Panc1 (cell line): ENCODE results near the gene SEC16A. TPM values are rescaled to one million over a fixed set of nuclear protein-coding genes. Genes with fewer than 3 reads are reported as not detected.

Source experiments
- ATAC-seq: fragments of 200-7000 bp; cut with Tn5 transposase; 2 replicates; pipeline ENCODE4 v1.9.1; 2020; ENCODE audit warnings: mild to moderate bottlenecking, moderate library complexity
- BruUV-seq: library from RNA; stranded (reverse); fragments of 400-500 nt; replicated peaks from 2 replicates; lab custom pipeline; 2021; lab: Mats Ljungman, UMichigan
- CTCF ChIA-PET: fragments of 300-600 bp; sonication (Branson Sonifier 250); formaldehyde crosslinking; loops from one replicate; lab custom pipeline; 2022; ENCODE audit warnings: antibody characterized with exemption; lab: Charles Lee
- POLR2A ChIA-PET: fragments of 300-600 bp; sonication (Branson Sonifier 250); formaldehyde crosslinking; loops from one replicate; lab custom pipeline; 2022; ENCODE audit warnings: antibody characterized with exemption; lab: Charles Lee
- DNase-seq: peaks from one replicate; pipeline ENCODE4 v3.0.0-alpha.2; 2010; ENCODE audit warnings: low read depth, low spot score
- H3K27ac ChIP-seq: 2 replicates; pipeline ENCODE4 v1.5.1; 2011; ENCODE audit warnings: mild to moderate bottlenecking, low read length, inconsistent platforms
- H3K27me3 ChIP-seq: fragments of 200-500 bp; sonication (Bioruptor generic); 2 replicates; pipeline ENCODE4 v1.6.0; 2014; ENCODE audit warnings: low read length, inconsistent platforms; ENCODE audit not compliant: control insufficient read depth, insufficient read depth
- H3K36me3 ChIP-seq: fragments of 200-500 bp; sonication (Bioruptor generic); 2 replicates; pipeline ENCODE4 v1.5.1; 2014; ENCODE audit warnings: inconsistent platforms, mild to moderate bottlenecking, low read length, moderate library complexity; ENCODE audit not compliant: control insufficient read depth, insufficient read depth
- H3K4me1 ChIP-seq: 2 replicates; pipeline ENCODE4 v1.5.1; 2011; ENCODE audit warnings: inconsistent platforms, mild to moderate bottlenecking, low read length, moderate library complexity; ENCODE audit not compliant: control insufficient read depth, insufficient read depth
- H3K4me3 ChIP-seq, 2 experiments: 2 replicates each; pipeline ENCODE4 v1.5.1; 2011 to 2012; ENCODE audit warnings: low read depth in 2 of 2, low read length in 2 of 2, mild to moderate bottlenecking in 2 of 2, inconsistent platforms in 1 of 2, moderate library complexity in 1 of 2
- H3K9me3 ChIP-seq: fragments of 200-500 bp; sonication (Bioruptor generic); 2 replicates; pipeline ENCODE4 v1.5.1; 2014; ENCODE audit warnings: low read depth, mild to moderate bottlenecking, inconsistent platforms, low read length, moderate library complexity; ENCODE audit not compliant: control insufficient read depth, insufficient read depth
- POLR2AphosphoS5 ChIP-seq: IDR thresholded peaks from 2 replicates; pipeline ENCODE4 v1.6.1; 2012; ENCODE audit warnings: mild to moderate bottlenecking, low read depth, low read length, moderate library complexity
- SIN3A ChIP-seq: IDR thresholded peaks from 2 replicates; pipeline ENCODE4 v1.6.1; 2012; ENCODE audit warnings: low read depth, mild to moderate bottlenecking, low read length, moderate library complexity, borderline replicate concordance; ENCODE audit not compliant: insufficient read depth
- TCF7L2 ChIP-seq: IDR thresholded peaks from 2 replicates; pipeline ENCODE4 v1.6.1; 2011; ENCODE audit warnings: mild to moderate bottlenecking, low read depth, low read length, inconsistent platforms
- in situ Hi-C: cut with HindIII; loops from 2 replicates; pipeline ENCODE4 v1.10.0; 2016; ENCODE audit warnings: low sequenced_read_pairs, low pct_unique_long_range_greater_than_20kb
- intact Hi-C: fragments of 100-400 bp; cut with micrococcal nuclease; formaldehyde crosslinking; loops from one replicate; pipeline ENCODE4 v1.10.0; 2022; ENCODE audit not compliant: unreplicated experiment
- total RNA-seq: library from RNA; stranded (reverse); gene quantifications from one replicate; pipeline ENCODE4 v1.2.1, GENCODE V29; 2021; ENCODE audit not compliant: unreplicated experiment
- TF ChIP-seq, protein P1 (sequence below): fragments of 450-650 bp; IDR thresholded peaks from 2 replicates; pipeline ENCODE4 v1.5.1; 2017; ENCODE audit warnings: mild to moderate bottlenecking
- TF ChIP-seq, protein P2 (sequence below), 2 experiments: IDR thresholded peaks; 2 replicates each; pipeline ENCODE4 v1.6.1; 2011 to 2012; ENCODE audit warnings: low read depth in 2 of 2, control low read depth in 1 of 2, low read length in 1 of 2, mild to moderate bottlenecking in 1 of 2, moderate library complexity in 1 of 2; ENCODE audit not compliant: insufficient read depth in 1 of 2

Gene SEC16A
- total RNA-seq, 1 experiment from 2014 or later: 76.5 TPM

DNA sequence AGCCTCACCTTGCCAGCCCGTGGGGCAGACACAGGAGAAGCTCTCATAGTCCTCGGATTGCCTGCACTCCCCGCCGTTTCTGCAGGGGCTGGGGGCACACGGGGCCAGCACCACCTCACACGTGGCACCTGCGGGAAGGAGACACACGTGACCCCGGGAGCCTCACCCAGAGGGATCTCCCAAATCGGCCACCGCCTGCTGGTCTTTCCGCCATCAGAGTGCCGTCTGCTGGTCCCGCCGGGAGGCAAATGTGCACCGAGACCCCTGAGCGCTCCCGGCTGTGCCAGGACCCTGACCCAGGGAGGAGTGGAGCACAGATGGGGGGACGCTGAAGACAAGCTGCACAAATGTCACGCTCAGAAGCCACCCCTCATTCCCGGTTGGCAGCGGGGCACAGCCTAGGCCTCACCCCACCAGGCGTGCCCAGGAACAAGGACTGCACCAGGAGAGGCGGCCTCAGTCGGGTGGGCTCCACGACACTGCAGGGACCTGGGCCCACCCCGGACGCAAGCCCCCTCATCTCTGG, 28.4 kb upstream of the SEC16A start:
- intact Hi-C loops (no loop called here), in situ Hi-C loops (no loop called here)
- Histone ChIP-seq H3K36me3 (no peaks in the 10 kb centered on the region), H3K4me3 (no peak overlapping the region), H3K27ac (no peak overlapping the region), H3K4me1 (no peaks in the 10 kb centered on the region), H3K9me3 (no peaks in the 10 kb centered on the region), H3K27me3 (no peaks in the 10 kb centered on the region)
- TF ChIP-seq TCF7L2 (no peak), SIN3A (no peak), POLR2AphosphoS5 (no peak)
- TF ChIP-seq, protein P1, sequence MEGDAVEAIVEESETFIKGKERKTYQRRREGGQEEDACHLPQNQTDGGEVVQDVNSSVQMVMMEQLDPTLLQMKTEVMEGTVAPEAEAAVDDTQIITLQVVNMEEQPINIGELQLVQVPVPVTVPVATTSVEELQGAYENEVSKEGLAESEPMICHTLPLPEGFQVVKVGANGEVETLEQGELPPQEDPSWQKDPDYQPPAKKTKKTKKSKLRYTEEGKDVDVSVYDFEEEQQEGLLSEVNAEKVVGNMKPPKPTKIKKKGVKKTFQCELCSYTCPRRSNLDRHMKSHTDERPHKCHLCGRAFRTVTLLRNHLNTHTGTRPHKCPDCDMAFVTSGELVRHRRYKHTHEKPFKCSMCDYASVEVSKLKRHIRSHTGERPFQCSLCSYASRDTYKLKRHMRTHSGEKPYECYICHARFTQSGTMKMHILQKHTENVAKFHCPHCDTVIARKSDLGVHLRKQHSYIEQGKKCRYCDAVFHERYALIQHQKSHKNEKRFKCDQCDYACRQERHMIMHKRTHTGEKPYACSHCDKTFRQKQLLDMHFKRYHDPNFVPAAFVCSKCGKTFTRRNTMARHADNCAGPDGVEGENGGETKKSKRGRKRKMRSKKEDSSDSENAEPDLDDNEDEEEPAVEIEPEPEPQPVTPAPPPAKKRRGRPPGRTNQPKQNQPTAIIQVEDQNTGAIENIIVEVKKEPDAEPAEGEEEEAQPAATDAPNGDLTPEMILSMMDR: no peak
- TF ChIP-seq, protein P2, sequence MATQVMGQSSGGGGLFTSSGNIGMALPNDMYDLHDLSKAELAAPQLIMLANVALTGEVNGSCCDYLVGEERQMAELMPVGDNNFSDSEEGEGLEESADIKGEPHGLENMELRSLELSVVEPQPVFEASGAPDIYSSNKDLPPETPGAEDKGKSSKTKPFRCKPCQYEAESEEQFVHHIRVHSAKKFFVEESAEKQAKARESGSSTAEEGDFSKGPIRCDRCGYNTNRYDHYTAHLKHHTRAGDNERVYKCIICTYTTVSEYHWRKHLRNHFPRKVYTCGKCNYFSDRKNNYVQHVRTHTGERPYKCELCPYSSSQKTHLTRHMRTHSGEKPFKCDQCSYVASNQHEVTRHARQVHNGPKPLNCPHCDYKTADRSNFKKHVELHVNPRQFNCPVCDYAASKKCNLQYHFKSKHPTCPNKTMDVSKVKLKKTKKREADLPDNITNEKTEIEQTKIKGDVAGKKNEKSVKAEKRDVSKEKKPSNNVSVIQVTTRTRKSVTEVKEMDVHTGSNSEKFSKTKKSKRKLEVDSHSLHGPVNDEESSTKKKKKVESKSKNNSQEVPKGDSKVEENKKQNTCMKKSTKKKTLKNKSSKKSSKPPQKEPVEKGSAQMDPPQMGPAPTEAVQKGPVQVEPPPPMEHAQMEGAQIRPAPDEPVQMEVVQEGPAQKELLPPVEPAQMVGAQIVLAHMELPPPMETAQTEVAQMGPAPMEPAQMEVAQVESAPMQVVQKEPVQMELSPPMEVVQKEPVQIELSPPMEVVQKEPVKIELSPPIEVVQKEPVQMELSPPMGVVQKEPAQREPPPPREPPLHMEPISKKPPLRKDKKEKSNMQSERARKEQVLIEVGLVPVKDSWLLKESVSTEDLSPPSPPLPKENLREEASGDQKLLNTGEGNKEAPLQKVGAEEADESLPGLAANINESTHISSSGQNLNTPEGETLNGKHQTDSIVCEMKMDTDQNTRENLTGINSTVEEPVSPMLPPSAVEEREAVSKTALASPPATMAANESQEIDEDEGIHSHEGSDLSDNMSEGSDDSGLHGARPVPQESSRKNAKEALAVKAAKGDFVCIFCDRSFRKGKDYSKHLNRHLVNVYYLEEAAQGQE (IDR thresholded peaks at IDR 0.05; ENCODE audit: insufficient read depth in 1 of 2, low read depth in 2 of 2, low read length in 1 of 2): no peak
- BruUV-seq: no TSS peak
- CTCF ChIA-PET: no interaction called here
- POLR2A ChIA-PET: no interaction called here
- ATAC-seq (no peak), DNase-seq (no peak)

DNA sequence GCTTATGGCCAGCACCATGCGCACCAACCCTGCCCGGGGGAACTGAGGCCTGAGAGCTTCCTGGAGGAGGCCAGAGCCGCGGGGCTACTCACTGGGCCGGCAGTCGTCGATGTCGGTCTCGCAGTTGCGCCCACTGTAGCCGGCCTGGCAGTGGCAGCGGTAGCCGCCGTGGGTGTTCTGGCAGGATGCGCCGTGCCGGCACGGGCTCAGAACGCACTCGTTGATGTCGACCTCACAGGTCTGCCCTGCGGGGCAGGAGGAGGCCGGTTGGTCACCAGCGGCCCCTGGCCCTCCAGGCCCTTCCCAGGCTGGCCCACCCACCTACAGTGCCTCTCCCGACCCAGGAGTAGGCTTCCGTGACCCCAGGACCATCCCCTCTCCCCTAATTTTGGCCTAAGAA, 27.7 kb upstream of the SEC16A start:
- DNase-seq: no peak
- TF ChIP-seq, protein P2 (IDR thresholded peaks at IDR 0.05; ENCODE audit: insufficient read depth in 1 of 2, low read depth in 2 of 2, low read length in 1 of 2): no peak
- TF ChIP-seq TCF7L2 (no peak), SIN3A (no peak), POLR2AphosphoS5 (no peak)
- TF ChIP-seq, protein P1: no peak
- Histone ChIP-seq H3K36me3 (no peaks in the 10 kb centered on the region), H3K4me1 (no peaks in the 10 kb centered on the region), H3K27me3 (no peaks in the 10 kb centered on the region), H3K4me3 (no peak overlapping the region), H3K27ac (no peak overlapping the region), H3K9me3 (no peaks in the 10 kb centered on the region)
- ChIA-PET POLR2A (no interaction called here), CTCF (no interaction called here)
- in situ Hi-C loops (no loop called here), intact Hi-C loops (no loop called here)
- BruUV-seq: no TSS peak
- no peak for ATAC-seq
